KOPT-K1 (cell line): Measurements from ENCODE around the gene DPP4.
"Not testable (repeated sequence)": the region's sequence is repeated elsewhere in the genome, so short reads cannot be mapped to it uniquely, and the experiment has no call there.

Source experiments
- H3K27ac ChIP-seq: fragments of 200-600 bp; sonication (generic); 2 replicates; pipeline ENCODE4 v1.5.1; 2016; ENCODE audit warnings: antibody characterized with exemption, mild to moderate bottlenecking, low read depth, low read length; ENCODE audit not compliant: poor library complexity, severe bottlenecking
- H3K36me3 ChIP-seq: fragments of 200-600 bp; sonication (generic); 2 replicates; pipeline ENCODE4 v1.5.1; 2017; ENCODE audit warnings: antibody characterized with exemption, mild to moderate bottlenecking, low read length, moderate library complexity; ENCODE audit not compliant: insufficient read depth
- H3K9me3 ChIP-seq: fragments of 200-600 bp; sonication (generic); 2 replicates; pipeline ENCODE4 v1.5.1; 2017; ENCODE audit warnings: antibody characterized with exemption, low read length, mild to moderate bottlenecking; ENCODE audit not compliant: insufficient read depth, poor library complexity, severe bottlenecking

The DPP4 gene

GRCh38 chr2:161961061-161961460, 113.0 kb downstream of the DPP4 start:
- H3K27ac ChIP-seq: no peak overlapping the region
- H3K9me3 ChIP-seq: no peaks in the 10 kb centered on the region
- H3K36me3 ChIP-seq: no peaks in the 10 kb centered on the region

- Histone ChIP-seq H3K27ac (peak overlapping the region; percentile 95), H3K36me3 (no peaks in the 10 kb centered on the region), H3K9me3 (no peaks in the 10 kb centered on the region)
Measured at GRCh38 chr2:161956738-161957137, 117.3 kb downstream of the DPP4 start.

GRCh38 chr2:161955211-161955610, 118.8 kb downstream of the DPP4 start:
- H3K36me3 ChIP-seq: no peaks in the 10 kb centered on the region
- H3K9me3 ChIP-seq: no peaks in the 10 kb centered on the region
- H3K27ac ChIP-seq: peak overlapping the region; percentile 95

GRCh38 chr2:161954103-161954502, 119.9 kb downstream of the DPP4 start:
- Histone ChIP-seq H3K9me3 (no peaks in the 10 kb centered on the region), H3K36me3 (no peaks in the 10 kb centered on the region), H3K27ac (peak overlapping the region; percentile 95)

- H3K27ac ChIP-seq: peak overlapping the region; percentile 95
- not testable (repeated sequence) for H3K9me3 ChIP-seq, H3K36me3 ChIP-seq
Measured at GRCh38 chr2:161953367-161953766, 120.6 kb downstream of the DPP4 start.

GRCh38 chr2:161952783-161953191, 121.2 kb downstream of the DPP4 start:
- Histone ChIP-seq H3K36me3 (no peaks in the 10 kb centered on the region), H3K9me3 (no peaks in the 10 kb centered on the region), H3K27ac (peak overlapping the region; percentile 95)

GRCh38 chr2:161947836-161948235, 126.2 kb downstream of the DPP4 start:
- Histone ChIP-seq H3K9me3 (no peaks in the 10 kb centered on the region), H3K27ac (peak overlapping the region; percentile 95), H3K36me3 (no peaks in the 10 kb centered on the region)

GRCh38 chr2:161947406-161947805, 126.6 kb downstream of the DPP4 start:
- Histone ChIP-seq H3K36me3 (no peaks in the 10 kb centered on the region), H3K27ac (peak overlapping the region; percentile 95), H3K9me3 (no peaks in the 10 kb centered on the region)

GRCh38 chr2:161946489-161947107, 127.4 kb downstream of the DPP4 start:
- Histone ChIP-seq H3K9me3 (no peaks in the 10 kb centered on the region), H3K36me3 (no peaks in the 10 kb centered on the region), H3K27ac (peak overlapping the region; percentile 95)

- Histone ChIP-seq H3K27ac (no peak overlapping the region), H3K9me3 (no peaks in the 10 kb centered on the region), H3K36me3 (no peaks in the 10 kb centered on the region)
Measured at GRCh38 chr2:161943011-161943410, 131.0 kb downstream of the DPP4 start.
